Measurements from ENCODE around the gene SPON1. TPM values are rescaled to one million over a fixed set of nuclear protein-coding genes. Genes with fewer than 3 reads are reported as not detected.

SPON1 gene
- total and polyA plus RNA-seq, 2 experiments from 2014 or later = 2.9 to 6.4 TPM

DNA sequence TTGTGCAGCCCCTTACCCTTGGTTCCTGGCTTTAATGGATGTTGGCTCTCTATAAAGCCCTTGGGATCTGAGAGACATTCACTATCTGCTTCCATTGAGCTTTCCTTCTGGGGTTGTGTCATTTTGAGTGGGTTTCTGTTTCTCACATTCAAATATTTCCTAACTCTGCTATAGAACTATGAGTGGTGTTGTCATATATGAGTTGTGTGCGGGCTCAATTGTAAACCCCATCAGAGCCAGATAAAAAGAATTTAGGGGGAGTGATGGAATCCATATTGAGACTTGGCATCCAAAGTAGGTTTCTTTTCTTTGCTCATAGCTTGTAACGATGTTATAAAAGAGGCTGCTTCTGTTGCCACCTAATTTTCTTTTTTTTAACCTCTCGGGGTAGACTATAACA lies 41.8 kb upstream of the SPON1 start (continued):
- TF ChIP-seq ZNF462 (CRISPR knock-in tag; IDR thresholded peaks at IDR 0.05) (no peak), ZNF114 (CRISPR knock-in tag; IDR thresholded peaks at IDR 0.05) (no peak), EZH2phosphoT487 (IDR thresholded peaks at IDR 0.05; ENCODE audit: unreplicated experiment) (no peak), STAT1 (IDR thresholded peaks at IDR 0.05; ENCODE audit: unreplicated experiment) (no peak)

DNA sequence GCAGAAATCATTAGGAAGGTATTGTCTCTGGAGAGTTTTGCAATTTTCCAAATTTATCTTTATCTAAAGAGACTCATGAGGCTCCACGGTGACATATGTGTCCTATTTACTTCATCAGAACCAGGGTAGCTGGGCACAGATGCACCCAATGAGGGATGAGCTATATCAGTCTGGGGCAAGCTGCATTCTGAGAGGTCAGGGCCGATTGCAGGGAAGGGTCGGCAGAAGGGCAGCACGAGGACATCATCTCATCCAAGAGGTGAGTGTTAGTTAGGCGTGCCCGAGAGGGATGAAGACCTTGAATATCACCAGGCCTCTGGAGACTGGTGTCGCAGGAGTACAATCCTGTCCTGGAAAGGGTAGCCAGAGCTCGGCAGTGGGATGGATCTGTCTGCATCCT lies 41.0 kb upstream of the SPON1 start:
- DNase-seq (ENCODE audit: low spot score) = no peak
- no peak for TF ChIP-seq JUNB (IDR thresholded peaks at IDR 0.05; ENCODE audit: unreplicated experiment)
- TF ChIP-seq EZH2phosphoT487 (IDR thresholded peaks at IDR 0.05; ENCODE audit: unreplicated experiment) = no peak
- TF ChIP-seq CTCF (conservative IDR thresholded peaks at IDR 0.05; ENCODE audit: low read depth in 2 of 2) = no peak
- TF ChIP-seq NANOG (IDR thresholded peaks at IDR 0.05; ENCODE audit: borderline replicate concordance) = no peak
- TF ChIP-seq, protein P1, sequence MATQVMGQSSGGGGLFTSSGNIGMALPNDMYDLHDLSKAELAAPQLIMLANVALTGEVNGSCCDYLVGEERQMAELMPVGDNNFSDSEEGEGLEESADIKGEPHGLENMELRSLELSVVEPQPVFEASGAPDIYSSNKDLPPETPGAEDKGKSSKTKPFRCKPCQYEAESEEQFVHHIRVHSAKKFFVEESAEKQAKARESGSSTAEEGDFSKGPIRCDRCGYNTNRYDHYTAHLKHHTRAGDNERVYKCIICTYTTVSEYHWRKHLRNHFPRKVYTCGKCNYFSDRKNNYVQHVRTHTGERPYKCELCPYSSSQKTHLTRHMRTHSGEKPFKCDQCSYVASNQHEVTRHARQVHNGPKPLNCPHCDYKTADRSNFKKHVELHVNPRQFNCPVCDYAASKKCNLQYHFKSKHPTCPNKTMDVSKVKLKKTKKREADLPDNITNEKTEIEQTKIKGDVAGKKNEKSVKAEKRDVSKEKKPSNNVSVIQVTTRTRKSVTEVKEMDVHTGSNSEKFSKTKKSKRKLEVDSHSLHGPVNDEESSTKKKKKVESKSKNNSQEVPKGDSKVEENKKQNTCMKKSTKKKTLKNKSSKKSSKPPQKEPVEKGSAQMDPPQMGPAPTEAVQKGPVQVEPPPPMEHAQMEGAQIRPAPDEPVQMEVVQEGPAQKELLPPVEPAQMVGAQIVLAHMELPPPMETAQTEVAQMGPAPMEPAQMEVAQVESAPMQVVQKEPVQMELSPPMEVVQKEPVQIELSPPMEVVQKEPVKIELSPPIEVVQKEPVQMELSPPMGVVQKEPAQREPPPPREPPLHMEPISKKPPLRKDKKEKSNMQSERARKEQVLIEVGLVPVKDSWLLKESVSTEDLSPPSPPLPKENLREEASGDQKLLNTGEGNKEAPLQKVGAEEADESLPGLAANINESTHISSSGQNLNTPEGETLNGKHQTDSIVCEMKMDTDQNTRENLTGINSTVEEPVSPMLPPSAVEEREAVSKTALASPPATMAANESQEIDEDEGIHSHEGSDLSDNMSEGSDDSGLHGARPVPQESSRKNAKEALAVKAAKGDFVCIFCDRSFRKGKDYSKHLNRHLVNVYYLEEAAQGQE (IDR thresholded peaks at IDR 0.05; ENCODE audit: unreplicated experiment) = no peak
- no peak for TF ChIP-seq CREB1 (CRISPR knock-in tag; IDR thresholded peaks at IDR 0.05; ENCODE audit: low read depth)
- no peak for TF ChIP-seq POLR2AphosphoS5 (IDR thresholded peaks at IDR 0.05; ENCODE audit: low read depth)
- no peak for TF ChIP-seq ETS1 (IDR thresholded peaks at IDR 0.05)
- no peak for TF ChIP-seq EZH2 (IDR thresholded peaks at IDR 0.05; ENCODE audit: low read depth, unreplicated experiment)
- TF ChIP-seq STAT1 (IDR thresholded peaks at IDR 0.05; ENCODE audit: unreplicated experiment) = no peak
- no peak for TF ChIP-seq ZNF114 (CRISPR knock-in tag; IDR thresholded peaks at IDR 0.05)

More for the DNA sequence above, 41.0 kb upstream of the SPON1 start:
- no peak overlapping the region for H3K4me2 ChIP-seq
- Mint-ChIP-seq H3K27me3 (ENCODE audit: insufficient read depth, low read depth, poor library complexity) (peaks cover 5% of the 10 kb centered on the region), H3K36me3 (ENCODE audit: low read depth) (no peaks in the 10 kb centered on the region), H3K27ac (no peak overlapping the region), H3K4me1 (peaks cover 50% of the 10 kb centered on the region), H3K4me3 (no peak overlapping the region), H3K9me3 (no peaks in the 10 kb centered on the region)
- H3K27me3 ChIP-seq (ENCODE audit: insufficient read depth) = no peaks in the 10 kb centered on the region
- H4K20me1 ChIP-seq (replicated peaks; ENCODE audit: insufficient read depth) = no peaks in the 10 kb centered on the region
- peaks cover 25% of the 10 kb centered on the region for H3K9me2 ChIP-seq (ENCODE audit: insufficient read depth)
- no peak overlapping the region for H3K4me3 ChIP-seq
- no peak overlapping the region for H3K27ac ChIP-seq (ENCODE audit: low read depth)
- peaks cover 46% of the 10 kb centered on the region for H3K4me1 ChIP-seq (ENCODE audit: insufficient read depth)
- no peak overlapping the region for H2AFZ ChIP-seq
- ATAC-seq = no peak
- H3F3A ChIP-seq (replicated peaks; ENCODE audit: low read depth) = no peaks in the 10 kb centered on the region
- no peaks in the 10 kb centered on the region for H3K36me3 ChIP-seq (ENCODE audit: insufficient read depth)
- H3K79me2 ChIP-seq (replicated peaks; ENCODE audit: insufficient read depth) = no peaks in the 10 kb centered on the region
